SJCRH30 (cell line): ENCODE measurements around the gene APOD. TPM values are rescaled to one million over a fixed set of nuclear protein-coding genes. Genes with fewer than 3 reads are reported as not detected.

Experiments
- total RNA-seq: library from RNA; depleted of rRNA; stranded (reverse); fragments of >200 nt; shearing (Covaris generic); gene quantifications from 2 replicates; pipeline ENCODE4 v1.2.3, GENCODE V29; 2014; rRNA removed

Gene APOD
- total RNA-seq, 1 experiment from 2014 or later, result 0.12 TPM

Other genes starting within 250 kb of the APOD start
- 29.9 and 35.4 TPM in 2 replicates for gene ACAP2, start 140.9 kb downstream of the APOD start, total RNA-seq
- gene PPP1R2, start 40.6 kb downstream of the APOD start, total RNA-seq, result 40.3 and 42.6 TPM in 2 replicates
- not detected in 2 replicates for gene MUC20, start 137.0 kb upstream of the APOD start, total RNA-seq
- 1.1 and 1.5 TPM in 2 replicates for gene MUC4, start 228.0 kb upstream of the APOD start, total RNA-seq